ENCODE results near the gene SERPINB6.
"Not testable (repeated sequence)": the region's sequence is repeated elsewhere in the genome, so short reads cannot be mapped to it uniquely, and the experiment has no call there.

Gene SERPINB6

GRCh38 chr6:2953098-2953497 is 18.3 kb downstream of the SERPINB6 start:
- DNase-seq = no peak

- DNase-seq = peak; percentile 48
These were observed 18.7 kb downstream of the SERPINB6 start for GRCh38 chr6:2952557-2953095.

GRCh38 chr6:2951728-2952127 is 19.6 kb downstream of the SERPINB6 start:
- DNase-seq = no peak

- DNase-seq = no peak
These were observed 20.7 kb downstream of the SERPINB6 start for GRCh38 chr6:2950713-2951112.

GRCh38 chr6:2949536-2950083 is 21.8 kb downstream of the SERPINB6 start:
- DNase-seq = no peak

- DNase-seq = no peak
These were observed 22.2 kb downstream of the SERPINB6 start for GRCh38 chr6:2949121-2949520.

- DNase-seq = no peak
These were observed 22.9 kb downstream of the SERPINB6 start for GRCh38 chr6:2948228-2949025.

GRCh38 chr6:2947445-2947844 is 23.9 kb downstream of the SERPINB6 start:
- DNase-seq = no peak

- DNase-seq = no peak
These were observed 26.3 kb downstream of the SERPINB6 start for GRCh38 chr6:2945153-2945452.

- no peak for DNase-seq
These were observed 26.8 kb downstream of the SERPINB6 start for GRCh38 chr6:2944405-2945152.

- DNase-seq = no peak
These were observed 27.8 kb downstream of the SERPINB6 start for GRCh38 chr6:2943564-2943955.

GRCh38 chr6:2942914-2943563 is 28.3 kb downstream of the SERPINB6 start:
- DNase-seq = peak; percentile 43

- not testable (repeated sequence) for DNase-seq
These were observed 29.3 kb downstream of the SERPINB6 start for GRCh38 chr6:2942116-2942515.

- DNase-seq = no peak
These were observed 30.5 kb downstream of the SERPINB6 start for GRCh38 chr6:2940851-2941250.

- DNase-seq = peak; percentile 75
These were observed 31.1 kb downstream of the SERPINB6 start for GRCh38 chr6:2940010-2940850.

GRCh38 chr6:2939315-2940009 is 31.9 kb downstream of the SERPINB6 start:
- DNase-seq = no peak

GRCh38 chr6:2938632-2939083 is 32.7 kb downstream of the SERPINB6 start:
- no peak for DNase-seq

- no peak for DNase-seq
These were observed 33.2 kb downstream of the SERPINB6 start for GRCh38 chr6:2938004-2938631.

GRCh38 chr6:2937627-2938003 is 33.8 kb downstream of the SERPINB6 start:
- DNase-seq = no peak

GRCh38 chr6:2935566-2936291 is 35.6 kb downstream of the SERPINB6 start:
- no peak for DNase-seq

Measured in CD4-positive, alpha-beta T cell treated with Interleukin-6 for 4 hours (primary cell).